IMR-90 (cell line): ENCODE data around the gene TCF7. TPM values are rescaled to one million over a fixed set of nuclear protein-coding genes. Genes with fewer than 3 reads are reported as not detected.

Source experiments
- ATAC-seq: fragments of 200-7000 bp; cut with Tn5 transposase; 2 replicates; pipeline ENCODE4 v1.9.1; 2020; ENCODE audit warnings: low read depth, mild to moderate bottlenecking, moderate library complexity
- BruUV-seq: library from RNA; stranded (reverse); fragments of 400-500 nt; replicated peaks from 2 replicates; lab custom pipeline; 2021; lab: Mats Ljungman, UMichigan
- CTCF ChIA-PET: fragments of 300-600 bp; formaldehyde crosslinking; extraction: SDS; loops from one replicate; lab custom pipeline; 2021; ENCODE audit warnings: antibody characterized with exemption; lab: Yijun Ruan, JAX
- POLR2A ChIA-PET: fragments of 300-600 bp; sonication (Branson Sonifier 250); formaldehyde crosslinking; loops from one replicate; lab custom pipeline; 2022; ENCODE audit warnings: antibody characterized with exemption; ENCODE audit not compliant: unreplicated experiment; lab: Charles Lee
- DNase-seq: peaks from one replicate; pipeline ENCODE4 v3.0.0; 2013
- H2AFZ ChIP-seq: replicated peaks from 2 replicates; pipeline ENCODE3; 2013; ENCODE audit warnings: low read length, mild to moderate bottlenecking; ENCODE audit not compliant: poor library complexity
- H2AK5ac ChIP-seq: 2 replicates; pipeline ENCODE4 v1.6.1; 2013; ENCODE audit warnings: low read depth, low read length, inconsistent platforms
- H2AK9ac ChIP-seq: replicated peaks from 2 replicates; pipeline ENCODE3; 2013; ENCODE audit warnings: mild to moderate bottlenecking, low read depth, low read length, moderate library complexity; ENCODE audit not compliant: poor library complexity
- H2BK120ac ChIP-seq: 2 replicates; pipeline ENCODE4 v1.6.1; 2013; ENCODE audit warnings: low read depth, low read length, inconsistent platforms
- H2BK15ac ChIP-seq: 3 replicates; pipeline ENCODE4 v1.6.1; 2013; ENCODE audit warnings: low read depth, low read length, inconsistent platforms
- H2BK20ac ChIP-seq: 2 replicates; pipeline ENCODE4 v1.6.1; 2013; ENCODE audit warnings: low read depth, mild to moderate bottlenecking, inconsistent platforms, low read length, moderate library complexity
- H2BK5ac ChIP-seq: 2 replicates; pipeline ENCODE4 v1.6.1; 2013; ENCODE audit warnings: mild to moderate bottlenecking, low read depth, low read length, inconsistent platforms; ENCODE audit not compliant: poor library complexity, severe bottlenecking
- H3K14ac ChIP-seq: replicated peaks from 2 replicates; pipeline ENCODE4 v1.6.1; 2013; ENCODE audit warnings: low read depth, low read length, inconsistent platforms
- H3K18ac ChIP-seq: 2 replicates; pipeline ENCODE4 v1.6.1; 2013; ENCODE audit warnings: low read depth, low read length, control low read depth
- H3K23ac ChIP-seq: 2 replicates; pipeline ENCODE4 v1.6.1; 2013; ENCODE audit warnings: low read depth, low read length, inconsistent platforms
- H3K27ac ChIP-seq: 2 replicates; pipeline ENCODE4 v1.5.1; 2013; ENCODE audit warnings: mild to moderate bottlenecking, control low read depth, low read length; ENCODE audit not compliant: insufficient read depth
- H3K27me3 ChIP-seq: 2 replicates; pipeline ENCODE4 v1.6.1; 2013; ENCODE audit warnings: low read length; ENCODE audit not compliant: control insufficient read depth, insufficient read depth
- H3K36me3 ChIP-seq: 2 replicates; pipeline ENCODE4 v1.6.1; 2013; ENCODE audit warnings: low read length, mixed read lengths; ENCODE audit not compliant: control insufficient read depth, insufficient read depth
- H3K4ac ChIP-seq: 2 replicates; pipeline ENCODE4 v1.6.1; 2013; ENCODE audit warnings: low read depth, low read length, inconsistent platforms
- H3K4me1 ChIP-seq: 2 replicates; pipeline ENCODE4 v1.6.1; 2013; ENCODE audit warnings: low read length, mixed read lengths; ENCODE audit not compliant: control insufficient read depth, insufficient read depth
- H3K4me2 ChIP-seq: 2 replicates; pipeline ENCODE4 v1.6.1; 2013; ENCODE audit warnings: low read depth, mild to moderate bottlenecking, control low read depth, low read length, moderate library complexity
- H3K4me3 ChIP-seq: 2 replicates; pipeline ENCODE4 v1.5.1; 2013; ENCODE audit warnings: low read depth, mild to moderate bottlenecking, control low read depth, low read length, moderate library complexity; ENCODE audit not compliant: insufficient read depth
- H3K56ac ChIP-seq: 2 replicates; pipeline ENCODE4 v1.6.1; 2013; ENCODE audit warnings: low read length, inconsistent platforms; ENCODE audit not compliant: insufficient read depth; ENCODE audit errors: extremely low read depth
- H3K79me1 ChIP-seq, 2 experiments: 2 replicates each; pipeline ENCODE4 v1.6.1; 2013; ENCODE audit warnings: low read length in 2 of 2, inconsistent platforms in 1 of 2, low read depth in 1 of 2
- H3K9ac ChIP-seq: 2 replicates; pipeline ENCODE4 v1.6.1; 2013; ENCODE audit warnings: low read depth, low read length, control low read depth
- H3K9me1 ChIP-seq: 2 replicates; pipeline ENCODE4 v1.6.1; 2013; ENCODE audit warnings: low read length, inconsistent platforms; ENCODE audit not compliant: insufficient read depth
- H3K9me3 ChIP-seq: 2 replicates; pipeline ENCODE4 v1.6.1; 2013; ENCODE audit warnings: low read length; ENCODE audit not compliant: control insufficient read depth, insufficient read depth
- H4K20me1 ChIP-seq: 2 replicates; pipeline ENCODE4 v1.6.1; 2013; ENCODE audit warnings: low read length, inconsistent platforms; ENCODE audit not compliant: insufficient read depth
- H4K5ac ChIP-seq: 2 replicates; pipeline ENCODE4 v1.6.1; 2013; ENCODE audit warnings: mild to moderate bottlenecking, low read depth, low read length, control low read depth
- H4K8ac ChIP-seq, 2 experiments: 2 replicates each; pipeline ENCODE4 v1.6.1; 2013; ENCODE audit warnings: low read depth in 2 of 2, low read length in 2 of 2, control low read depth in 1 of 2, inconsistent platforms in 1 of 2
- H4K91ac ChIP-seq: 2 replicates; pipeline ENCODE4 v1.6.1; 2013; ENCODE audit warnings: low read depth, low read length, inconsistent platforms; ENCODE audit not compliant: insufficient read depth
- BHLHE40 ChIP-seq: fragments of 150-350 bp; IDR thresholded peaks from 2 replicates; pipeline ENCODE4 v1.6.1; 2016; ENCODE audit warnings: mild to moderate bottlenecking, low read depth, low read length
- MAFK ChIP-seq: IDR thresholded peaks from 2 replicates; pipeline ENCODE4 v1.6.1; 2012; ENCODE audit warnings: low read depth, low read length, improper control_type of control experiment
- MAZ ChIP-seq: IDR thresholded peaks from 2 replicates; pipeline ENCODE4 v1.6.1; 2012; ENCODE audit warnings: low read depth, mild to moderate bottlenecking, low read length, improper control_type of control experiment, moderate library complexity, borderline replicate concordance
- SMC3 ChIP-seq: fragments of 150-350 bp; IDR thresholded peaks from 2 replicates; pipeline ENCODE4 v1.6.1; 2016; ENCODE audit warnings: low read depth, mild to moderate bottlenecking, antibody characterized with exemption, low read length, moderate library complexity
- WGBS, 2 experiments: methylation state at CpG; one replicate each; pipeline versions ENCODE4 v1.1.5 to v1.1.7; 2013; ENCODE audit warnings: missing lambda C conversion rate in 2 of 2; ENCODE audit not compliant: insufficient read length in 1 of 2; ENCODE audit errors: extremely low coverage in 2 of 2; 5-methylcytosine and 5-hydroxymethylcytosine counted together
- dilution Hi-C: fragments of 300-500 bp; cut with HindIII; formaldehyde crosslinking; loops from one replicate; pipeline ENCODE4 v1.14.3; 2018; ENCODE audit warnings: low sequenced_read_pairs; ENCODE audit not compliant: unreplicated experiment
- in situ Hi-C: fragments of 300-500 bp; cut with MboI; formaldehyde crosslinking; loops from 3 replicates; pipeline ENCODE4 v1.14.3; 2019; ENCODE audit warnings: low sequenced_read_pairs, inconsistent platforms, mixed read lengths
- intact Hi-C: fragments of 100-400 bp; cut with micrococcal nuclease; formaldehyde crosslinking; loops from 2 replicates; pipeline ENCODE4 v1.10.0; 2022
- polyA plus RNA-seq, 3 experiments: library from polyadenylated mRNA; depleted of rRNA; stranded (reverse); fragments of >200 nt; gene quantifications; 2 replicates each; pipeline ENCODE4 v1.2.3, GENCODE V29; 2012; ENCODE audit warnings: low replicate concordance in 1 of 3
- total RNA-seq: library from RNA; depleted of rRNA; stranded (reverse); fragments of >200 nt; gene quantifications from 2 replicates; pipeline ENCODE4 v1.2.3, GENCODE V29; 2012

The TCF7 gene
- total and polyA plus RNA-seq, 2 of the 4 experiments (the other 2 are of a cell fraction), result 1.3 to 3.4 TPM

DNA sequence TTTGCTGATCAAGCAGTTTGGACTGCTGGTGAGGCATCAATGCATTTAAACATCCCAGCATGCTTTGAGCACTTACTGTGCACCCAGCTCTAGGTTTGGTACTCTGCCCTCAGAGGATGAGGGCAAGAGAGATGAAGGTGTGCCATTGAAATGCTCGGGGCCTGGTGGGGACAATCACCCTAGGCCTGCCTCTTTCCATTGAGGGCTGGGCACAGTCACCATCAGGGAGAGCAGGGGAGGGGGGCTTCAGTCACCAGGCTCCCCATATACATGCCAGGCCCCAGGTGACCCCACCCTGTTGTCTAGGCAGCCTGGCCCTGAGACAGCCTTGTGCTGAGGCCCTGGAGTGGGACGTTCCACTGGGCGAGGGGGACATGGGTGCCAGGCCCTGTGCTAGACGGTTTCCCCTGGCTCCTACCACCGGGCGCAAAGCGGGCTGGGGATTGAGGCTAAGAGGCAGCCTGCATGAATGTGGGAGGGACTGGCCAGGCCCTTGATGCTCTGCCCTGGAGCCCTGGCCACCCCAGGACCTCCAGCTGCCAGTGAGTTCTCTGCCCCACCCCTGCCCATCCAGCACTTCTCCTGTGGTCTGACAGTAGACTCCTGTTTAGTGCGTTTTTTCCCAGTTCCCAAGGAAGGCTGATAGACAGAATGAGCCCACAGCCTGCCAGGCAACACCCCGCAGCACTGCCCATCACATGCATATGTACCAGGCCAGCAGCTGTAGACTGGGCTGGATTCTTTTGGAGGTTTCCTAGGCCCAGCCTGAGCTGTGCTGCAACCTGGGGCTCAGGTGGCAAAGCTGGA is 18.9 kb downstream of the TCF7 start:
- Histone ChIP-seq H2AFZ (peak overlapping the region; percentile 21), H3K27ac (no peak overlapping the region), H3K4me1 (peaks cover 7% of the 10 kb centered on the region), H2BK5ac (no peak overlapping the region), H4K20me1 (peaks cover 42% of the 10 kb centered on the region), H3K4me2 (no peak overlapping the region), H3K56ac (no peak overlapping the region), H3K23ac (no peak overlapping the region), H2AK9ac (no peak overlapping the region), H3K9ac (no peak overlapping the region), H2BK120ac (no peak overlapping the region), H3K18ac (no peak overlapping the region), H3K36me3 (peaks cover 46% of the 10 kb centered on the region), H3K9me3 (no peaks in the 10 kb centered on the region), H4K5ac (no peak overlapping the region), H3K4me3 (no peak overlapping the region), H2AK5ac (no peak overlapping the region), H4K91ac (no peak overlapping the region), H4K8ac (no peak overlapping the region), H3K9me1 (peaks cover 13% of the 10 kb centered on the region; the same call in 1 of the 2 replicates), H3K14ac (no peak overlapping the region), H3K79me1 (peaks cover 37 to 86% of the 10 kb centered on the region in 2 experiments), H3K27me3 (no peaks in the 10 kb centered on the region), H2BK15ac (no peak overlapping the region), H3K4ac (no peak overlapping the region), H2BK20ac (no peak overlapping the region)
- in situ Hi-C loops, result no loop called here
- ChIA-PET POLR2A (no interaction called here), CTCF (no interaction called here)
- 96% methylated on average over 5 of the region's 9 CpGs; no CpG with 5 or more reads in 1 of the 2 experiments for WGBS, 2 experiments
- intact Hi-C loops, result no loop called here
- dilution Hi-C loops, result no loop called here
- ATAC-seq (no peak), DNase-seq (no peak)
- TF ChIP-seq MAFK (peak; percentile 28; the same call in 1 of the 2 replicates), SMC3 (no peak), MAZ (no peak), BHLHE40 (no peak)
- BruUV-seq, result no TSS peak
